Measurements from ENCODE around the gene DAGLB.
"Not testable (repeated sequence)": the region's sequence is repeated elsewhere in the genome, so short reads cannot be mapped to it uniquely, and the experiment has no call there.

Gene DAGLB

GRCh38 chr7:6380310-6381095, 67.3 kb downstream of the DAGLB start:
- no peak for DNase-seq (ENCODE audit: low read depth, low spot score)
- peak overlapping the region; percentile 96 for H3K27ac ChIP-seq

- DNase-seq (ENCODE audit: low read depth, low spot score) = no peak
- peak overlapping the region; percentile 96 for H3K27ac ChIP-seq
Observed at GRCh38 chr7:6379886-6380285, 67.9 kb downstream of the DAGLB start.

DNA sequence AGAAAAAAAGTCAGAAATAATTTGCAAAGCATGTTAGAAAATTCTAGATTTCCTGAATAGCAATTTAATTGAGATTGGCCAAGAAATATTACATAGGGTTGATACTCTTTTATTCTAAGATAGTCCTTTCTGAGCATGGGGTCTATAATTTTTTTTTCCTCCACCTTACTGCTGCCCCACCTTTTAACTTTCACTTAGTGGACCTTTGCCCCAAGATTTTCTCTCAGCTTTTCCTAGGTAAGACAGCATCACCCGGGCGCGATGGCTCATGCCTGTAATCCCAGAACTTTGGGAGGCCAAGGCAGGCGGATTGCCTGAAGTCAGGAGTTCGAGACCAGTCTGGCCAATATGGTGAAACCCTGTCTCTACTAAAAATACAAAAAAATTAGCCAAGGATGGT, 69.2 kb downstream of the DAGLB start:
- not testable (repeated sequence) for H3K27ac ChIP-seq; DNase-seq (ENCODE audit: low read depth, low spot score)

DNA sequence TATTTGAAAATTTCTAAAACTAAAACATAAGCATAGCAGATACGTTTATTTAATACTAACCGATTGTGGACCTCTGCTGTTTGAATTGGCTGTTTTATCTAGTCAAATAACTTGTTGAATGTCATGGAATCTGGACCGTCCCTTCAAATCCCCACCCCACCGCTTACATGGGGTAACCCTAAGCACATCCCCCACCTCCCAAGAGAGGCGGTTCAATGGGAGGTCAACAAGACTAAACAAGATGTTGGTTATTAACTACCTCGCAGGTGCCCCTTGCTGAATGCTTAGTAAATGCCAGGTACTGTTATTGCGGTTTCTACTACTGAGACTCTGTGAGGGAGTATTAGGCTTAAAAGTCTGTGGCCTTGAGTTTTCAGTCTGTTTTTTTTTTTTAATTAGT, 70.9 kb downstream of the DAGLB start:
- no peak for DNase-seq (ENCODE audit: low read depth, low spot score)
- H3K27ac ChIP-seq = peak overlapping the region; percentile 96

- peak overlapping the region; percentile 96 for H3K27ac ChIP-seq
- DNase-seq (ENCODE audit: low read depth, low spot score) = no peak
Observed at GRCh38 chr7:6375348-6376101, 72.2 kb downstream of the DAGLB start.

GRCh38 chr7:6367701-6368211, 80.0 kb downstream of the DAGLB start:
- no peak overlapping the region for H3K27ac ChIP-seq
- no peak for DNase-seq (ENCODE audit: low read depth, low spot score)

GRCh38 chr7:6365451-6365850, 82.3 kb downstream of the DAGLB start:
- DNase-seq (ENCODE audit: low read depth, low spot score) = no peak
- H3K27ac ChIP-seq = no peak overlapping the region

DNA sequence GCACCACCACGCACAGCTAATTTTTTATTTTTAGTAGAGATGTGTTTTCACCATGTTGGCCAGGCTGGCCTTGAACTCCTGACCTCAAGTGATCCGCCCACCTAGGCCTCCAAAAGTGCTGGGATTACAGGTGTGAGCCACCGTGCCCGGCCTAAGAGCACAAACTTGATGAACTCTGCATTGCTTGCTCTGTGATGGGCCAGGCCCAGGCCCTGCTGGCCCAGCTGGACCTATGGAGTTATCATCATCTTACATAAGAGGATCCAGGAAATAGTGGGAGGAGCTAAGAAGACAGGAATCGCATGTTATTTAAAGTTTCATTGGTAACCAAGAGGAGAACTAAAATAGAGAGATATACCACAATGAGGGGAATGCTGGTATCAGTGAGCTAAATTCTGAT, 86.9 kb downstream of the DAGLB start:
- no peak for DNase-seq (ENCODE audit: low read depth, low spot score)
- no peak overlapping the region for H3K27ac ChIP-seq

- no peak overlapping the region for H3K27ac ChIP-seq
- no peak for DNase-seq (ENCODE audit: low read depth, low spot score)
Observed at GRCh38 chr7:6359734-6360133, 88.0 kb downstream of the DAGLB start.
